GM23248 (cell line): ENCODE results near the gene TAS1R3. TPM values are rescaled to one million over a fixed set of nuclear protein-coding genes. Genes with fewer than 3 reads are reported as not detected.

Experiments
- DNase-seq: peaks from one replicate; pipeline ENCODE4 v3.0.0-alpha.2; 2015
- H2AFZ ChIP-seq: fragments of 200-600 bp; sonication (generic); 2 replicates; pipeline ENCODE4 v1.6.1; 2016; ENCODE audit warnings: antibody characterized with exemption
- H3F3A ChIP-seq: fragments of 200-600 bp; sonication (generic); 2 replicates; pipeline ENCODE4 v1.6.1; 2016; ENCODE audit warnings: mild to moderate bottlenecking, antibody characterized with exemption, mixed run types; ENCODE audit not compliant: insufficient read depth
- H3K27ac ChIP-seq: fragments of 200-600 bp; sonication (generic); 2 replicates; pipeline ENCODE4 v1.5.1; 2016; ENCODE audit warnings: mild to moderate bottlenecking
- H3K27me3 ChIP-seq: fragments of 200-600 bp; sonication (generic); replicated peaks from 2 replicates; pipeline ENCODE4 v1.6.1; 2016; ENCODE audit warnings: mild to moderate bottlenecking; ENCODE audit not compliant: insufficient read depth
- H3K36me3 ChIP-seq: fragments of 200-600 bp; sonication (generic); 2 replicates; pipeline ENCODE4 v1.6.1; 2016; ENCODE audit warnings: low read depth, mild to moderate bottlenecking
- H3K4me1 ChIP-seq: fragments of 200-600 bp; sonication (generic); 2 replicates; pipeline ENCODE4 v1.6.1; 2016; ENCODE audit warnings: mild to moderate bottlenecking; ENCODE audit not compliant: insufficient read depth
- H3K4me2 ChIP-seq: fragments of 200-600 bp; sonication (generic); one replicate; pipeline ENCODE4 v1.6.1; 2016; ENCODE audit warnings: mild to moderate bottlenecking; ENCODE audit not compliant: unreplicated experiment
- H3K4me3 ChIP-seq: fragments of 200-600 bp; sonication (generic); 2 replicates; pipeline ENCODE4 v1.5.1; 2016; ENCODE audit warnings: mild to moderate bottlenecking
- H3K79me2 ChIP-seq: fragments of 200-600 bp; sonication (generic); 2 replicates; pipeline ENCODE4 v1.6.1; 2016; ENCODE audit warnings: mild to moderate bottlenecking; ENCODE audit not compliant: insufficient read depth
- H3K9ac ChIP-seq: fragments of 200-600 bp; sonication (generic); 2 replicates; pipeline ENCODE4 v1.6.1; 2016; ENCODE audit warnings: mild to moderate bottlenecking
- H3K9me2 ChIP-seq: fragments of 200-600 bp; sonication (generic); 2 replicates; pipeline ENCODE4 v1.6.1; 2016; ENCODE audit warnings: mixed run types, mild to moderate bottlenecking, moderate library complexity; ENCODE audit not compliant: insufficient read depth
- H3K9me3 ChIP-seq: fragments of 200-600 bp; sonication (generic); one replicate; pipeline ENCODE4 v1.6.1; 2017; ENCODE audit warnings: low read depth
- H4K20me1 ChIP-seq: fragments of 200-600 bp; sonication (generic); 2 replicates; pipeline ENCODE4 v1.6.0; 2016; ENCODE audit not compliant: insufficient read depth
- EZH2 ChIP-seq: fragments of 200-600 bp; sonication (generic); IDR thresholded peaks from 2 replicates; pipeline ENCODE4 v1.6.1; 2018; ENCODE audit warnings: antibody characterized with exemption, mild to moderate bottlenecking; ENCODE audit not compliant: insufficient read depth, poor library complexity, severe bottlenecking
- EZH2phosphoT487 ChIP-seq: fragments of 200-600 bp; sonication (generic); IDR thresholded peaks from 2 replicates; pipeline ENCODE4 v1.6.1; 2018; ENCODE audit warnings: antibody characterized with exemption, moderate library complexity, mild to moderate bottlenecking, low read depth; ENCODE audit not compliant: insufficient read depth
- WGBS, 2 experiments: methylation state at CpG; one replicate each; pipeline ENCODE4 v1.1.6; 2015 to 2017; ENCODE audit warnings: low lambda C conversion rate in 2 of 2, low coverage in 1 of 2; ENCODE audit errors: missing lambda C conversion rate in 2 of 2; 5-methylcytosine and 5-hydroxymethylcytosine counted together
- in situ Hi-C: fragments of 300-500 bp; cut with MboI; formaldehyde crosslinking; loops from 2 replicates; pipeline ENCODE4 v1.15.0; 2020
- polyA plus RNA-seq: library from polyadenylated mRNA; unstranded; fragments of >200 nt; fragmentation: Nextera tagmentation; extraction: Ambion mirVana; gene quantifications from 2 replicates; pipeline ENCODE4 v1.2.1, GENCODE V29; 2016
- total RNA-seq: library from RNA; depleted of rRNA; stranded (reverse); fragments of >200 nt; shearing (Covaris generic); gene quantifications from 2 replicates; pipeline ENCODE4 v1.2.3, GENCODE V29; 2014

Gene TAS1R3
- total and polyA plus RNA-seq, 2 experiments from 2014 or later: 0.54 TPM; not detected in 1

DNA sequence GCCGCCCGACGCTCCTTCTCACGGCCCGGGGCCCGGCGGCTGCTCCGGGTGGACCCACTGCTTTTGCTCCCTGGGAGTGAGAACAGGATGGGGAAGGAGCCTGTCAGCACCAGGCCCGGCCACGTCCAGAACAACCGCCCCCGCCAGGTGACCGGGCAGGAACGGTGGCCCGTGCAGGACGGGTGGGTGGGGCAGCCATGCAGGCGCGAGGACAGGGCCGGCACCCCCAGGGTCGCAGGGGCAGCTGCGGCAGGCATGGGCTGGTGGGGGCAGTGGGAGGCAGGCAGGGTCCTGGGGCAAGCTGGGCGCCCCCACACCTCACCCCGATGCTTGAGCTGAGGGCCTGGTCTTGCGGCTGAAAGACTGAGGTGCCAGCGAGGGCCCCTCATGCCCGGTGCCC is 5.4 kb downstream of the TAS1R3 start:
- Histone ChIP-seq H3K4me3 (no peak overlapping the region), H3F3A (no peaks in the 10 kb centered on the region), H3K79me2 (peaks cover 8% of the 10 kb centered on the region; the same call in 1 of the 2 replicates), H3K27ac (no peak overlapping the region), H4K20me1 (no peaks in the 10 kb centered on the region), H3K27me3 (no peaks in the 10 kb centered on the region), H3K4me1 (peaks cover under 1% of the 10 kb centered on the region), H3K4me2 (no peak overlapping the region), H2AFZ (no peak overlapping the region), H3K9me3 (no peaks in the 10 kb centered on the region), H3K36me3 (no peaks in the 10 kb centered on the region; the same call in 1 of the 2 replicates), H3K9me2 (no peaks in the 10 kb centered on the region), H3K9ac (no peak overlapping the region)
- no peak for DNase-seq
- TF ChIP-seq EZH2phosphoT487: no peak
- TF ChIP-seq EZH2: no peak
- in situ Hi-C loops: no loop called here
- 96 to 97% methylated on average over 17 to 26 of the region's 26 CpGs for WGBS, 2 experiments

DNA sequence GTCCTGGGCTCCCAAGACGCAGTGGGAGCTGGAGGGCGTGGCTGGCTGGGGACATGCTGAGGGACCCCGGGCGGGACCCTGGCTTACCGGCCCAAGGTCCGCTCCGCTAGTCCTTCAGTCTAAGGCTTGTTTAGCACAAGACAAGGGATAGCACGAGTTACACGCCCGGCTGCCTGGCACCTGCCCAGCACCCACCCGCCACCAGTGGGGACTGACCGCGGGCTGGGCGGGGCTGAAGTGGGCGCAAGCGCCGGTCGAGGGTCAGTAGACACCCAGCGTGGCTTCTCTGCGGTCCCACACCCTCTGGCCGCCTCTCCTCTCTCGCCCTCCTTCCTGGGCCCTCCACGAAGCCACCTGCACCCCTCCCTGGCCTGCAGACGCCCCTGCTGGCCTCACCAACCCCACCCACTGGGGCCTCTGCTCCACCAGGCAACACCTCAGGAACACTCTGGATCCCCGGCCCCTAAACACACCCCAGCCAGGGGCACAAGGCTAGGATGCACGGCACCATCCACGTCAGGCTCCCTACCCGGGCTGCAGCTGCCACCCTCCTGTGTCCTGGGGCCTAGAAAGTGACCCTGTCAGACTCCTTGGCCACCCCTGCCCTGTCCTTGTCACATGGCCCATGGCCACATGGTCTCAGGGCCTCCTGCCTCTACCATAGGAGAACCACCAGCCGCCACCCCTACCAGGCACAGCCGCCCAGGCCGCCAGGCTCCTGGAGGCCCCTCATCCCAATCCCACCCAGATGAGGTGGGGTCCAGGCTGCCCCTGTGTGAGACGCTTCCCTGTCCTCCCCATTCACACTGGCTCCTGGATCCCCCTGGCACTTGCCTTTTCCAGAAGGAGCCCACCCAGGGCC is 6.1 kb downstream of the TAS1R3 start:
- no peak overlapping the region for H2AFZ ChIP-seq
- no peaks in the 10 kb centered on the region for H3K9me2 ChIP-seq
- DNase-seq: no peak
- no peak overlapping the region for H3K4me3 ChIP-seq
- no peaks in the 10 kb centered on the region for H3K4me1 ChIP-seq
- WGBS, 2 experiments: 95 to 96% methylated on average over 26 to 31 of the region's 32 CpGs
- H3F3A ChIP-seq: no peaks in the 10 kb centered on the region
- no peak overlapping the region for H3K9ac ChIP-seq
- no peak overlapping the region for H3K4me2 ChIP-seq
- no peaks in the 10 kb centered on the region for H3K27me3 ChIP-seq
- H4K20me1 ChIP-seq: no peaks in the 10 kb centered on the region
- no peaks in the 10 kb centered on the region; the same call in 1 of the 2 replicates for H3K36me3 ChIP-seq
- H3K27ac ChIP-seq: no peak overlapping the region
- in situ Hi-C loops: no loop called here
- peaks cover 13% of the 10 kb centered on the region; the same call in 1 of the 2 replicates for H3K79me2 ChIP-seq
- no peak for TF ChIP-seq EZH2phosphoT487
- TF ChIP-seq EZH2: no peak
- H3K9me3 ChIP-seq: no peaks in the 10 kb centered on the region

DNA sequence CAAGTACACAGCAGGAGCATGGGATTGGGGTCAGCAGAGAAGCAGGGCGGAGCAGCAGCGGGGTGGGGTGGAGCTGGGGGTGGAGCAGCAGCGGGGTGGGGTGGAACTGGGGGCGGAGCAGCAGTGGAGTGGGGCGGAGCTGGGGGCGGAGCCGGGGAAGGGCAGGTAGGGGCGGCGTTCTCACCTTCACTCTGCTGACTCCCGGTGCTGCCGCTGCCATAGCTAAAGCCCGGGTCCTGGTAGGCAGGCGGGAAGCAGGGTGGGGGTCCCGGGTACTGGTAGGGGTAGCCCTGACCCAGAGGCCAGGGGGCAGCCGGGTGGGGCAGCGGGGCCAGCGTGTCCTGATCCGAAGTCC is 6.7 kb downstream of the TAS1R3 start:
- peaks cover 18% of the 10 kb centered on the region; the same call in 1 of the 2 replicates for H3K79me2 ChIP-seq
- in situ Hi-C loops: no loop called here

DNA sequence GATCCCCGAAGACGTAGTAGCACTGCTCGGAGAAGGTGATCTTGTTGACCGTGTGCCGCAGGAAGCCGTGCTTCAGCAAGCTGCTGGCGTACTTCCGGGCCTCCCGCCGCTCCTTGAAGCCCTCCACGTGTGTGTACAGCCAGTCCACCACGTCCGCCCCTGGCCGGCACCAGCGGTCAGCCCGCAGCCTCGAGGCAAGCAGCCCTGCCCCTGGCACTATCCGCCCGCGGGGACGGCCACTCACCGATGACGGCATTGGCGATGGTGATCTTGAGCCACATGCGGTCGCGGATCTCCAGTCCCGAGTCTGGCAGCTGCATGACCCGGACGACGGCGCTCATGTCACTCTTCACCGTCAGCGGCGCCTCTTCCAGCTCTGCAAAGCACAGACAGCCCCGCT is 7.2 kb downstream of the TAS1R3 start:
- Histone ChIP-seq H2AFZ (no peak overlapping the region), H3K4me2 (no peak overlapping the region), H3K9me2 (no peaks in the 10 kb centered on the region), H3K4me1 (no peaks in the 10 kb centered on the region), H3K9me3 (no peaks in the 10 kb centered on the region), H3K79me2 (peaks cover 23% of the 10 kb centered on the region), H3K27ac (no peak overlapping the region), H4K20me1 (no peaks in the 10 kb centered on the region), H3K9ac (no peak overlapping the region), H3K27me3 (no peaks in the 10 kb centered on the region), H3K36me3 (no peaks in the 10 kb centered on the region; the same call in 1 of the 2 replicates), H3K4me3 (no peak overlapping the region), H3F3A (no peaks in the 10 kb centered on the region)
- in situ Hi-C loops: no loop called here
- DNase-seq: no peak
- TF ChIP-seq EZH2phosphoT487 (no peak), EZH2 (no peak)
- WGBS, 2 experiments: 95 to 97% methylated on average over 26 to 36 of the region's 36 CpGs

More for the DNA sequence above, 6.7 kb downstream of the TAS1R3 start:
- H3K27ac ChIP-seq: no peak overlapping the region
- H3K9me3 ChIP-seq: no peaks in the 10 kb centered on the region
- no peak overlapping the region for H2AFZ ChIP-seq
- H3K4me2 ChIP-seq: no peak overlapping the region
- 94 to 95% methylated on average over 7 to 18 of the region's 18 CpGs for WGBS, 2 experiments
- H3K4me1 ChIP-seq: no peaks in the 10 kb centered on the region
- H3F3A ChIP-seq: no peaks in the 10 kb centered on the region
- no peak overlapping the region for H3K4me3 ChIP-seq
- H3K27me3 ChIP-seq: no peaks in the 10 kb centered on the region
- no peaks in the 10 kb centered on the region; the same call in 1 of the 2 replicates for H3K36me3 ChIP-seq
- no peak for DNase-seq
- no peaks in the 10 kb centered on the region for H3K9me2 ChIP-seq
- TF ChIP-seq EZH2 (no peak), EZH2phosphoT487 (no peak)
- no peak overlapping the region for H3K9ac ChIP-seq
- no peaks in the 10 kb centered on the region for H4K20me1 ChIP-seq
